Subcutaneous adipose tissue (tissue), 4 donors: ENCODE data around the gene CCDC33. TPM values are rescaled to one million over a fixed set of nuclear protein-coding genes. Genes with fewer than 3 reads are reported as not detected.

Source experiments
- CTCF ChIP-seq: fragments of 450-650 bp; IDR thresholded peaks from one replicate; pipeline ENCODE4 v1.5.1; 2016; ENCODE audit warnings: low read depth, mild to moderate bottlenecking, control low read depth, antibody characterized with exemption, moderate library complexity
- total RNA-seq, 4 donors: library from RNA; depleted of rRNA; stranded (reverse); fragments of >200 nt; gene quantifications; one replicate each; pipeline ENCODE4 v1.1.0, GENCODE V29; 2016

The CCDC33 gene
- total RNA-seq, 4 donors from 2014 or later, result not detected

- no peak for TF ChIP-seq CTCF
Observed at GRCh38 chr15:74202452-74203401, 33.4 kb upstream of the CCDC33 start, which contains the start of gene STRA6. Gene STRA6 (minus strand): TSS chr15:74202787. CDS start chr15:74202267, 520 bp downstream.

- TF ChIP-seq CTCF, result no peak
Observed at GRCh38 chr15:74203914-74204431, 32.2 kb upstream of the CCDC33 start.

- no peak for TF ChIP-seq CTCF
Observed at GRCh38 chr15:74205582-74205947, 30.6 kb upstream of the CCDC33 start.

GRCh38 chr15:74206801-74207281 lies 29.3 kb upstream of the CCDC33 start:
- TF ChIP-seq CTCF, result no peak

- TF ChIP-seq CTCF, result no peak
Observed at GRCh38 chr15:74207652-74208440, 28.3 kb upstream of the CCDC33 start.

- TF ChIP-seq CTCF, result no peak
Observed at GRCh38 chr15:74208496-74208895, 27.6 kb upstream of the CCDC33 start.
